Right lobe of liver (tissue), 4 donors: ENCODE measurements around the gene FAM204A.

Source experiments
- POLR2A ChIP-seq: fragments of 450-650 bp; IDR thresholded peaks from one replicate; pipeline ENCODE4 v1.6.1; 2017; ENCODE audit warnings: antibody characterized with exemption, mild to moderate bottlenecking
- TF ChIP-seq, protein P1 (sequence below), 4 donors: fragments of 200-600 bp in 3 of 4; fragments of 450-650 bp in 1 of 4; IDR thresholded peaks; one replicate each; pipeline versions ENCODE4 v1.5.1 to v1.8.0; 2016 to 2022; ENCODE audit warnings: antibody characterized with exemption in 4 of 4, mild to moderate bottlenecking in 2 of 4
- donor health status: DM: no; HTN: no; CAD: no.
- donor health status: DM: no; HTN: no; CAD: no.
- donor health status: DM: no; HTN: yes; CAD: no.

GRCh38 chr10:118373786-118374185 lies 31.7 kb upstream of the FAM204A start:
- TF ChIP-seq, protein P1, sequence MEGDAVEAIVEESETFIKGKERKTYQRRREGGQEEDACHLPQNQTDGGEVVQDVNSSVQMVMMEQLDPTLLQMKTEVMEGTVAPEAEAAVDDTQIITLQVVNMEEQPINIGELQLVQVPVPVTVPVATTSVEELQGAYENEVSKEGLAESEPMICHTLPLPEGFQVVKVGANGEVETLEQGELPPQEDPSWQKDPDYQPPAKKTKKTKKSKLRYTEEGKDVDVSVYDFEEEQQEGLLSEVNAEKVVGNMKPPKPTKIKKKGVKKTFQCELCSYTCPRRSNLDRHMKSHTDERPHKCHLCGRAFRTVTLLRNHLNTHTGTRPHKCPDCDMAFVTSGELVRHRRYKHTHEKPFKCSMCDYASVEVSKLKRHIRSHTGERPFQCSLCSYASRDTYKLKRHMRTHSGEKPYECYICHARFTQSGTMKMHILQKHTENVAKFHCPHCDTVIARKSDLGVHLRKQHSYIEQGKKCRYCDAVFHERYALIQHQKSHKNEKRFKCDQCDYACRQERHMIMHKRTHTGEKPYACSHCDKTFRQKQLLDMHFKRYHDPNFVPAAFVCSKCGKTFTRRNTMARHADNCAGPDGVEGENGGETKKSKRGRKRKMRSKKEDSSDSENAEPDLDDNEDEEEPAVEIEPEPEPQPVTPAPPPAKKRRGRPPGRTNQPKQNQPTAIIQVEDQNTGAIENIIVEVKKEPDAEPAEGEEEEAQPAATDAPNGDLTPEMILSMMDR (IDR thresholded peaks at IDR 0.05), result no peak
- TF ChIP-seq POLR2A, result no peak
